Kidney (tissue), 14 donors: ENCODE data around the gene BCDIN3D. TPM values are rescaled to one million over a fixed set of nuclear protein-coding genes. Genes with fewer than 3 reads are reported as not detected.

ENCODE experiments used
- DNase-seq, 5 donors: peaks; one replicate each; pipeline ENCODE4 v3.0.0-alpha.2; 2013 to 2020
- FAIRE-seq: peaks from 2 replicates; lab custom pipeline; 2012; peaks lifted over from hg19 to GRCh38; lab: Jason Lieb, UNC
- H3K27ac ChIP-seq, 2 donors: one replicate each; pipeline ENCODE4 v1.7.0; 2013; ENCODE audit warnings: low read depth in 2 of 2, low read length in 2 of 2, inconsistent platforms in 1 of 2
- H3K27me3 ChIP-seq: one replicate; pipeline ENCODE4 v1.7.1; 2013; ENCODE audit warnings: low read length, inconsistent platforms; ENCODE audit not compliant: control insufficient read depth, insufficient read depth
- H3K36me3 ChIP-seq, 3 donors: one replicate each; pipeline versions ENCODE4 v1.7.0 to v1.7.1; 2013; ENCODE audit warnings: low read length in 3 of 3, control low read depth in 1 of 3, inconsistent platforms in 1 of 3; ENCODE audit not compliant: insufficient read depth in 3 of 3, control insufficient read depth in 2 of 3
- H3K4me1 ChIP-seq, 3 donors: one replicate each; pipeline versions ENCODE4 v1.7.0 to v1.7.1; 2013; ENCODE audit warnings: low read length in 3 of 3, inconsistent platforms in 1 of 3, low read depth in 1 of 3; ENCODE audit not compliant: control insufficient read depth in 2 of 3, insufficient read depth in 2 of 3
- H3K4me3 ChIP-seq, 3 donors: one replicate each; pipeline versions ENCODE4 v1.7.0 to v1.8.1; 2013; ENCODE audit warnings: low read length in 3 of 3, control low read depth in 1 of 3, inconsistent platforms in 1 of 3
- H3K9ac ChIP-seq, 3 donors: one replicate each; pipeline versions ENCODE4 v1.7.0 to v1.7.1; 2013; ENCODE audit warnings: low read length in 3 of 3, control low read depth in 1 of 3, inconsistent platforms in 1 of 3
- H3K9me3 ChIP-seq, 3 donors: one replicate each; pipeline versions ENCODE4 v1.7.0 to v1.7.1; 2013; ENCODE audit warnings: low read length in 3 of 3, control low read depth in 1 of 3, inconsistent platforms in 1 of 3; ENCODE audit not compliant: control insufficient read depth in 2 of 3, insufficient read depth in 1 of 3
- intact Hi-C: fragments of 100-400 bp; cut with DNase I; formaldehyde crosslinking; loops from one replicate; pipeline ENCODE4 v1.11.1; 2022
- polyA plus RNA-seq: library from polyadenylated mRNA; stranded (reverse); fragments of 350-450 nt; fragmentation: Illumina TruSeq; extraction: RNeasy Lipid Tissue Mini Kit (QIAGEN cat#74804); gene quantifications from one replicate; pipeline ENCODE4 v1.2.3, GENCODE V29; 2014; ENCODE audit warnings: low read depth, low replicate concordance; ENCODE audit not compliant: insufficient read depth
- total RNA-seq: library from RNA; stranded (reverse); fragmentation: NEBNext Ultra II Directional; extraction: Animal tissue kit (Norgen Biotek cat#: 25700); gene quantifications from one replicate; pipeline ENCODE4 v1.2.1, GENCODE V29; 2021
- TF ChIP-seq, protein P1 (sequence below): IDR thresholded peaks from 3 replicates; pipeline ENCODE4 v1.5.1; 2012; ENCODE audit warnings: mild to moderate bottlenecking, moderate library complexity, borderline replicate concordance; ENCODE audit not compliant: insufficient read depth; ENCODE audit errors: extremely low read depth
- donor health status: control.
- donor health status: control.
- donor health status: control.
- donor health status: control.
- donor health status: control.
- donor health status: DM: yes; HTN: yes; CAD: no.
- donor health status: Normal renal cell carcinoma (clear cell type).

BCDIN3D gene
- total and polyA plus RNA-seq, 2 donors from 2014 or later = 4.6 to 5.1 TPM

- FAIRE-seq = no peak
- Histone ChIP-seq H3K27me3 (no peaks in the 10 kb centered on the region), H3K9ac (no peak overlapping the region), H3K36me3 (peaks cover 0 to 40% (median 10%) of the 10 kb centered on the region in 3 donors), H3K27ac (no peak overlapping the region), H3K4me1 (peaks cover 0 to 5% (median 2%) of the 10 kb centered on the region in 3 donors), H3K4me3 (no peak overlapping the region), H3K9me3 (no peaks in the 10 kb centered on the region)
- no peak for DNase-seq
- intact Hi-C loops = no loop called here
- TF ChIP-seq, protein P1, sequence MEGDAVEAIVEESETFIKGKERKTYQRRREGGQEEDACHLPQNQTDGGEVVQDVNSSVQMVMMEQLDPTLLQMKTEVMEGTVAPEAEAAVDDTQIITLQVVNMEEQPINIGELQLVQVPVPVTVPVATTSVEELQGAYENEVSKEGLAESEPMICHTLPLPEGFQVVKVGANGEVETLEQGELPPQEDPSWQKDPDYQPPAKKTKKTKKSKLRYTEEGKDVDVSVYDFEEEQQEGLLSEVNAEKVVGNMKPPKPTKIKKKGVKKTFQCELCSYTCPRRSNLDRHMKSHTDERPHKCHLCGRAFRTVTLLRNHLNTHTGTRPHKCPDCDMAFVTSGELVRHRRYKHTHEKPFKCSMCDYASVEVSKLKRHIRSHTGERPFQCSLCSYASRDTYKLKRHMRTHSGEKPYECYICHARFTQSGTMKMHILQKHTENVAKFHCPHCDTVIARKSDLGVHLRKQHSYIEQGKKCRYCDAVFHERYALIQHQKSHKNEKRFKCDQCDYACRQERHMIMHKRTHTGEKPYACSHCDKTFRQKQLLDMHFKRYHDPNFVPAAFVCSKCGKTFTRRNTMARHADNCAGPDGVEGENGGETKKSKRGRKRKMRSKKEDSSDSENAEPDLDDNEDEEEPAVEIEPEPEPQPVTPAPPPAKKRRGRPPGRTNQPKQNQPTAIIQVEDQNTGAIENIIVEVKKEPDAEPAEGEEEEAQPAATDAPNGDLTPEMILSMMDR = no peak
Measured at GRCh38 chr12:49803693-49804450, 39.0 kb downstream of the BCDIN3D start.

DNA sequence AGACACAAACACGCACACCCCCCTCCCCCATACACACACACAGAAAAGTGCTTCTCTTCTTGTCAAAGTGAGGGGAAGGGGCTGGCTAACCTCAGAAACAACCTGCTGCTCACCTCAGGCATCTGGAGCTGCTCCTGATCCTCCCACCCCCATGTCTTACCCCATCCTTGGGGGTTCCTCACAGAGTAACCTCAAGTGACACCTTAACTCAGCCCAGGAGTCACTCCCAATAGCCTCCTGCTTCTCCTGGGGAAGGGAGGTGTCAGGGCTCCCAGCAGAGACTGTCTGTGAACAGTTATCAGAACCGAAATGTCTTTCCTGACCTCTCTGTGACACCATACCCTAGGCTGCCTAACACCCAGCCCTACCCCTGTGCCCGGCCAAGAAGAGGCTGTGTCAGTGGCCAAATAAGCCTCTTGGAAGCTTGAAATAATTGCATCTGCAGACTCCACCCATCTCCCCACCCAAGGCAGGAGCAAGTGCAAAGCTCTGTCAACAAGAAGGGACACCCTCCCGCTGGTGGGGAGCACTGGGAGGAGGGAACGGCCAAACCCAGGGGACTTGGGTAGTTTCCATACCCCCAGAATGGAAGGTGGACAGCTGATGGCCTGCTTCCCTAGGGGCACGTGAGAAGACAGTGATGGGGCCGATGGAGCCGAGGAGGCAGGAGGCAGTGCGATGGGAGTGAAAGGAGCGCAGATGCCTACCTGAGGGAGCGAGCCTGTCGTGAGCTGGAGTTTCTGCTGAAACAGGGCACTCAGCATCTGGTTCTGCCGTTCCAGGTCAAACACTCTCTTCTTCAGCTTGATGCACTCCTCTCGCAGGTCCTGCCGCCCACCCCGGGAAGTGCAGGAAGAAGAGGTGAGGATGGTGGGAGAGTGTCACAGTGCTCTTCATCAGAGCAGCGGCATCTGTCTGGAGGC, 41.5 kb downstream of the BCDIN3D start:
- H3K36me3 ChIP-seq = peaks cover 0 to 50% (median 15%) of the 10 kb centered on the region in 3 donors
- no peak overlapping the region for H3K9ac ChIP-seq
- no peaks in the 10 kb centered on the region for H3K27me3 ChIP-seq
- no peak overlapping the region for H3K27ac ChIP-seq
- TF ChIP-seq, protein P1 = no peak
- intact Hi-C loops = no loop called here
- H3K9me3 ChIP-seq = no peaks in the 10 kb centered on the region
- peaks cover 0 to 5% (median 0%) of the 10 kb centered on the region in 3 donors for H3K4me1 ChIP-seq
- DNase-seq (no peak), FAIRE-seq (no peak)
- H3K4me3 ChIP-seq = no peak overlapping the region

DNA sequence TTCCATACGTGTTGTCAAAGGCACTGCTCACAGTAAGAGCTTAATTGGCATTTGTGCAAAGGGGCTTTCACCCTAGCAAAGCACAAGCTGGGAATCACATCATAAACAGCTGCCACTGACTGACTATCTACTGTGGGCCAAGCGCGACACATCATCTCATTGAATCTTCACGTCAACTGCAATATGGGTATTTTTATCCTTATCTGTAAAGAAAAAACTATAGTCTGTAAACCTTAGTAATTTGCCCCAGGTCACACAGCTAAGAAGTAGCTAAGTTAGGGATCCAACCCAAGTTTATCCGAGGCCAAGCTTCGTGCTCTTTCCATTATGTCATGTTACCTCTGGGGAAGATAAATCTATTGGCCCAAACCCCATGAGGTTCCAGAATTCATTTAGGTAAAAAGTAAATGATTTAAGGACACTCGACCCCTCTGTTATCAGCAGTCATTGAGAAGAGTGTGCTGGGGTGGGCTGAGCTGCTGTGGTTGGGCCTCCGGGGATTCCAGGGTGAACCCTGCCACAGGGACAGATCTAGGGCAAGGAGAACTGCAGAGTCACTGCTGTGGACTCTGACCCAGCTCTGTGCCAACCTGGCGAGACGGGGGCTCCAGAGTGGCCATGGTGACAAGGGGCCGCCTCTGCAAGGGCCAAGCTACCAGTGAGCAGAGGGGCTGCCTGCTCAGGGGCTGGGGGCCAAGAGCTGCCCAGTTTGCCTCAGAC, 42.3 kb downstream of the BCDIN3D start:
- H3K4me1 ChIP-seq = peaks cover 0 to 5% (median 0%) of the 10 kb centered on the region in 3 donors
- no peak overlapping the region for H3K4me3 ChIP-seq
- FAIRE-seq (no peak), DNase-seq (no peak)
- no peaks in the 10 kb centered on the region for H3K27me3 ChIP-seq
- peaks cover 0 to 44% (median 15%) of the 10 kb centered on the region in 3 donors for H3K36me3 ChIP-seq
- H3K9ac ChIP-seq = no peak overlapping the region
- no peaks in the 10 kb centered on the region for H3K9me3 ChIP-seq
- TF ChIP-seq, protein P1 = no peak
- H3K27ac ChIP-seq = no peak overlapping the region
- intact Hi-C loops = no loop called here
